ENCODE results near the gene DOCK6.

- TF ChIP-seq CTCF (IDR thresholded peaks at IDR 0.05) (no peak), POLR2AphosphoS5 (IDR thresholded peaks at IDR 0.05; ENCODE audit: insufficient read depth in 1 of 2, low read depth in 1 of 2) (no peak), POLR2A (IDR thresholded peaks at IDR 0.05) (no peak)
Observed at GRCh38 chr19:11227195-11227886, 35.0 kb downstream of the DOCK6 start.
